GM12874 (cell line): ENCODE data around the gene AIPL1.

Experiments used
- CTCF ChIP-seq: IDR thresholded peaks from 2 replicates; pipeline ENCODE4 v1.5.1; 2011; ENCODE audit warnings: low read depth, mild to moderate bottlenecking, control low read depth, low read length, moderate library complexity; ENCODE audit not compliant: insufficient read depth

AIPL1 gene

DNA sequence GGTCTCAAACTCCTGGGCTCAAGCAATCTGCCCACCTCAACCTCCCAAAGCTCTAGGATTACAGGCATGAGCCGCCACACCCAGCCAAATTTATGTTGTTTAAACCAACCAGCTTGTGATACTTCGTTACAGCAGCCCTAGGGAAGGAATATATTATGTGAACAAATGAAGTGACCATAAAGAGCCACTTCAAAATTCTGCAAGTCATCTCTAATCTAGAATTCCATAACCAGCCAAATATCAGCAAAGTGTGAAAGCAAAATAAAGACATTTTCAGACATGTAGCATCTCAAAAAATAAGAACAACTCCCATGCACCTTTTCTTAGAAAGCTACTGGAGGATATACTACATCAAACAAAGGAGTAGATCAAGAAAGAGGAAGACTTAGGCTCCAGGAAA lies 36.0 kb downstream of the AIPL1 start:
- TF ChIP-seq CTCF: no peak

DNA sequence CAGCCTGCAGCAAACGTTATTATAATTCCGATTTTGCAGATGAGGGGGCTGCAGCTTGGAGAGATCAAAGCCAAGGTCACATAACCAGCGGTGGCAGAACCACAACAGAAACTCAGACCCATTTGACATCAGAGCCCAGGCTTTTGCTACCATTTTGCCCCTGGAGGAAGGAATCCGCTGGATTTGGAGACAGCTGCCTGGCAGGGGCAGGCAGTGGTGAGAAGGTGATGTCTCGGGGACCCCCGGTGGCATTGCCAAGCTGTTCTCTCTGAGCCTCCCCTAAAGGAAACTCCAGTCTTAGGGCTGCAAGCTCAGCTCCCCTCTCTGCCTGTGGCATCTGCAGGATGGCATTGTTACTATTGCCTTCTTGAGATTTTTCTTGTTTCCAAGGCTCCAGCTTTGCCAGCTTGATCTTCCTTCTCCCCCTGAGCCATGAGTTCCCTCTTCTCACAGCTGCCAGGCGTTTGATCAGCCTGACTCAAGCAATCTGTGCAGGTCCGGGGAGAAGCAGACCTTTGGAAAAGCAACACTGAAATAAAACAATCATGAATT lies 40.8 kb downstream of the AIPL1 start:
- no peak for TF ChIP-seq CTCF

DNA sequence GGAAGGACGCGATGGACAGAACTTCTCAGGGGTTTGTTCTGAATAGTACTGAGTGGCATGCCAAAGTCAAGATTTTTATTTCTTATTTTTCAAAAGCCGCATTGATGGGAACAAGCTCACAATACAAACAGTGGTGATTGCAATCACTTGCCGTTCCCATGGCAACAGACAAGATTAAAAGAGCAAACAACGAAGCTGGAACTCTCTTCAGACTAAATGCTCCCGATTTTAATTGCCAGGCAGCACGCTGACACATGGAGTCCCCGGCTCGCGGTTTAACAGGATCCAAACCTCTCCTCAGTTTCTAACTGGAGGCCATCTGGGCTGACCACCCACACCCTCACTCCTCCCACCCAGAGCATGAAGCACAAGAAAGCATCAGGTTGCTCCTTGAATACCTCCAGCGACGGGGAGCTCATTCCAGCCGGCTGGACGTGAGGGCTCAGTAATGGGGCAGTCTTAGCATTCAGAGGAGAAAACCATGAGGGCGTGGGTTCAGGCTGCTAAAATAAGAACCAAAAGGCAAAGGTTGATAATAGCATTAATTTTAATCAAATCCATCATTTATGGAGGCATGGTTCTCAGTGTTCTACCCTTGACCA lies 41.5 kb downstream of the AIPL1 start:
- no peak for TF ChIP-seq CTCF

GRCh38 chr17:6392609-6393350 lies 42.1 kb downstream of the AIPL1 start:
- no peak for TF ChIP-seq CTCF

DNA sequence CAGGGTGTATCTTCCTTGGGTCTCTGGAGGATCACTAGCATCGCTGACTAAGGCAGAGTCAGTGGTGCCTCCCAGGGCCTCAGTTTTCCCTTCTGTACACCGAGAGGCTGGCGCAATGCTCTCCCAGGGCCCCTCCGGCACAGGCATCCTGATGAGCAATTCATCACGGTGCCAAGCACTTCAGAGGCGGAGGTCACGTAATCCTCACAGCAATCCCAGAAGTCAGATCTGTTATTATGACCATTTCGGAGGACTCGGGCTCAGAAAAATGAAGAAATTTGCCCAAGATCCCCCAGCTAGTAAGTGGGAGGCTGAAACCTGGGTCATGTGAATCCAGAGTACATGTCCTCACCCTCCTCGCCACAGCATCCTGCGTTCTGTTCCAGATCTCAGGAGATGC lies 46.5 kb downstream of the AIPL1 start:
- no peak for TF ChIP-seq CTCF

DNA sequence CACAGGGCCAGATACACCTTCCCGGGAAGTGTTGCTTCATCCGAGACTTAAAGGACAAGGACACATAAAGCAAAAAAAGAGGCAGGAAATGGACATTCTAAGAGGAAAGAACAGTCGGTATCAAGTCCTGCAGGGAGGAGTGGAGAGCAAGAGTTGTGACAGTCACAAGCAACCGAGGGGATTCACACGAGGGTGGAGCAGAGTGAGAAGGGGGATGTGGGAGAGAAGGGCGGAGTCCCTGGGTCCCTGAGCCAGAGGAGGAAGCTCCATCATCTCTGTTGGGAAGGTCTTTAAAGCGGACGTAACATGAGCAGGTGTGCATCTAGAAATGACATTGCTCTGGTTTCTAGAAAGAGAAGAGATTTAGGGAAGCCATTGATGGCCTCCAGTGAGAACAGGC lies 47.1 kb downstream of the AIPL1 start:
- TF ChIP-seq CTCF: no peak

GRCh38 chr17:6387442-6387841 lies 47.5 kb downstream of the AIPL1 start:
- TF ChIP-seq CTCF: no peak
